HCT116 (cell line): ENCODE results near the gene ACSM6. TPM values are rescaled to one million over a fixed set of nuclear protein-coding genes. Genes with fewer than 3 reads are reported as not detected.
"Not testable (repeated sequence)": the region's sequence is repeated elsewhere in the genome, so short reads cannot be mapped to it uniquely, and the experiment has no call there.

ENCODE experiments used
- ATAC-seq: fragments of 200-7000 bp; cut with Tn5 transposase; 2 replicates; pipeline ENCODE4 v1.9.1; 2020; ENCODE audit warnings: mild to moderate bottlenecking, moderate library complexity
- BruUV-seq: library from RNA; stranded (reverse); fragments of 400-500 nt; replicated peaks from 2 replicates; lab custom pipeline; 2021; lab: Mats Ljungman, UMichigan
- CTCF ChIA-PET: fragments of 300-600 bp; sonication (Branson Sonifier 250); formaldehyde crosslinking; loops from one replicate; lab custom pipeline; 2021; ENCODE audit warnings: antibody characterized with exemption; lab: Charles Lee
- POLR2A ChIA-PET: fragments of 300-600, 350-600 bp; sonication (Branson Sonifier 250); formaldehyde crosslinking; loops from one replicate; lab custom pipeline; 2021; ENCODE audit warnings: antibody characterized with exemption; lab: Charles Lee
- RAD21 ChIA-PET, 2 experiments: fragments of 300-600 bp; sonication (Branson Sonifier 250); formaldehyde crosslinking; loops; one replicate each; lab custom pipeline; 2023; ENCODE audit warnings: low total read pairs in 2 of 2; ENCODE audit not compliant: uncharacterized antibody in 2 of 2, unreplicated experiment in 2 of 2, low non-redundant PET in 1 of 2; lab: Charles Lee
- DNase-seq: peaks from one replicate; pipeline ENCODE4 v3.0.0-alpha.2; 2010; ENCODE audit warnings: low read depth, low spot score
- H2AFZ ChIP-seq: fragments of 200-600 bp; shearing (Covaris generic), sonication (generic); 2 replicates; pipeline ENCODE4 v1.6.1; 2017; ENCODE audit warnings: low read depth, mixed run types, mixed read lengths, antibody characterized with exemption, low read length; ENCODE audit not compliant: poor library complexity, severe bottlenecking
- H3K27ac ChIP-seq: 2 replicates; pipeline ENCODE4 v1.5.1; 2012; ENCODE audit warnings: low read depth, low read length
- H3K27me3 ChIP-seq: fragments of 200-600 bp; sonication (generic); 2 replicates; pipeline ENCODE4 v1.6.1; 2016; ENCODE audit warnings: mixed run types, low read length, mixed read lengths; ENCODE audit not compliant: insufficient read depth
- H3K36me3 ChIP-seq, 2 experiments: fragments of 200-500 bp in 1 of 2; fragments of 200-600 bp in 1 of 2; sonication (Bioruptor generic) in 1 of 2; sonication (generic) in 1 of 2; 2 replicates each; pipeline versions ENCODE4 v1.5.1 to v1.6.1; 2014 to 2016; ENCODE audit warnings: low read length in 2 of 2, inconsistent platforms in 1 of 2, mixed read lengths in 1 of 2, mixed run types in 1 of 2; ENCODE audit not compliant: insufficient read depth in 2 of 2, control insufficient read depth in 1 of 2
- H3K4me1 ChIP-seq, 2 experiments: fragments of 200-600 bp in 1 of 2; sonication (generic) in 1 of 2; 2 replicates each; pipeline versions ENCODE4 v1.5.1 to v1.6.1; 2012 to 2017; ENCODE audit warnings: low read length in 2 of 2, inconsistent platforms in 1 of 2, mild to moderate bottlenecking in 1 of 2, mixed read lengths in 1 of 2, mixed run types in 1 of 2, moderate library complexity in 1 of 2; ENCODE audit not compliant: insufficient read depth in 2 of 2, control insufficient read depth in 1 of 2
- H3K4me2 ChIP-seq: fragments of 200-600 bp; sonication (generic); 2 replicates; pipeline ENCODE4 v1.6.1; 2017; ENCODE audit warnings: mixed run types, low read length, mixed read lengths
- H3K4me3 ChIP-seq, 2 experiments: fragments of 200-600 bp in 1 of 2; sonication (generic) in 1 of 2; replicated peaks in 1 of 2; 2 replicates each; pipeline ENCODE4 v1.5.1; 2011 to 2016; ENCODE audit warnings: low read length in 2 of 2, control low read depth in 1 of 2, low read depth in 1 of 2, mild to moderate bottlenecking in 1 of 2, mixed read lengths in 1 of 2, mixed run types in 1 of 2
- H3K79me2 ChIP-seq: fragments of 200-600 bp; sonication (generic); 2 replicates; pipeline ENCODE4 v1.6.1; 2017; ENCODE audit warnings: mild to moderate bottlenecking, mixed run types, low read length, moderate library complexity, mixed read lengths; ENCODE audit not compliant: insufficient read depth
- H3K9ac ChIP-seq: fragments of 200-600 bp; sonication (generic); 2 replicates; pipeline ENCODE4 v1.6.1; 2016; ENCODE audit warnings: low read length, mixed read lengths
- H3K9me2 ChIP-seq: fragments of 200-600 bp; sonication (generic), shearing (Covaris generic); 2 replicates; pipeline ENCODE4 v1.6.1; 2017; ENCODE audit warnings: mixed run types, mild to moderate bottlenecking, moderate library complexity; ENCODE audit not compliant: insufficient read depth
- H3K9me3 ChIP-seq, 2 experiments: fragments of 200-500 bp in 1 of 2; fragments of 200-600 bp in 1 of 2; sonication (Bioruptor generic) in 1 of 2; sonication (generic) in 1 of 2; 2 replicates each; pipeline ENCODE4 v1.6.1; 2014 to 2017; ENCODE audit warnings: low read length in 2 of 2, mixed read lengths in 2 of 2, inconsistent platforms in 1 of 2, low read depth in 1 of 2, mild to moderate bottlenecking in 1 of 2, mixed run types in 1 of 2, moderate library complexity in 1 of 2; ENCODE audit not compliant: control insufficient read depth in 1 of 2, insufficient read depth in 1 of 2
- H4K20me1 ChIP-seq: fragments of 200-600 bp; sonication (generic), shearing (Covaris generic); 2 replicates; pipeline ENCODE4 v1.6.1; 2017; ENCODE audit warnings: mixed run types, mild to moderate bottlenecking, moderate library complexity; ENCODE audit not compliant: insufficient read depth
- CTCF ChIP-seq, 3 experiments: fragments of 200-600 bp in 1 of 3; sonication (generic) in 1 of 3; IDR thresholded peaks in 2 of 3; conservative IDR thresholded peaks in 1 of 3; 2 replicates each; pipeline ENCODE4 v1.5.1; 2012 to 2017; ENCODE audit warnings: low read depth in 2 of 3, low read length in 2 of 3, antibody characterized with exemption in 1 of 3, borderline replicate concordance in 1 of 3, control low read depth in 1 of 3, mild to moderate bottlenecking in 1 of 3, mixed read lengths in 1 of 3, mixed run types in 1 of 3, moderate library complexity in 1 of 3; ENCODE audit not compliant: insufficient read depth in 1 of 3
- POLR2AphosphoS5 ChIP-seq: IDR thresholded peaks from 2 replicates; pipeline ENCODE4 v1.6.1; 2011; ENCODE audit warnings: mild to moderate bottlenecking, low read depth, low read length, moderate library complexity
- intact Hi-C: fragments of 100-400 bp; cut with micrococcal nuclease; formaldehyde crosslinking; loops from 2 replicates; pipeline ENCODE4 v1.10.0; 2022
- total RNA-seq: library from RNA; stranded (reverse); gene quantifications from one replicate; pipeline ENCODE4 v1.2.1, GENCODE V29; 2021; ENCODE audit not compliant: unreplicated experiment

Gene ACSM6
- total RNA-seq, 1 experiment from 2014 or later = not detected

DNA sequence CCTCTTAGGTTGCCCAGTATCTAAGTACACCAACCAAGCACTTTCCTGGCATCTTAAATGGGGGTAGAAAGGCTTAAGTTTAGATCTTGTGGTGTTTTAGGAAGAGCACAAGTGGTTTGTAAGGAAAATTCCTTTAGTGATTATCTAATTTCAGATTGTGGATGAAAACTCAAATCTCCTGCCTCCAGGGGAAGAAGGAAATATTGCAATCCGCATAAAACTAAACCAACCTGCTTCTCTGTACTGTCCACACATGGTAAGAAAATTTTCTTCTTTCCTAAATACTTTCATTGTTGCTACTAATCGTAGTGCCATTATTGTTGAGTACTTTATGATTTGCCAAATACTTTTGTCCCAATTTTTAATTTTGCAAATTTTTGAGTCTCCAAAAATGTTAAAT is 31.1 kb downstream of the ACSM6 start:
- H3K79me2 ChIP-seq = no peaks in the 10 kb centered on the region
- CTCF ChIA-PET = no interaction called here
- no TSS peak for BruUV-seq

DNA sequence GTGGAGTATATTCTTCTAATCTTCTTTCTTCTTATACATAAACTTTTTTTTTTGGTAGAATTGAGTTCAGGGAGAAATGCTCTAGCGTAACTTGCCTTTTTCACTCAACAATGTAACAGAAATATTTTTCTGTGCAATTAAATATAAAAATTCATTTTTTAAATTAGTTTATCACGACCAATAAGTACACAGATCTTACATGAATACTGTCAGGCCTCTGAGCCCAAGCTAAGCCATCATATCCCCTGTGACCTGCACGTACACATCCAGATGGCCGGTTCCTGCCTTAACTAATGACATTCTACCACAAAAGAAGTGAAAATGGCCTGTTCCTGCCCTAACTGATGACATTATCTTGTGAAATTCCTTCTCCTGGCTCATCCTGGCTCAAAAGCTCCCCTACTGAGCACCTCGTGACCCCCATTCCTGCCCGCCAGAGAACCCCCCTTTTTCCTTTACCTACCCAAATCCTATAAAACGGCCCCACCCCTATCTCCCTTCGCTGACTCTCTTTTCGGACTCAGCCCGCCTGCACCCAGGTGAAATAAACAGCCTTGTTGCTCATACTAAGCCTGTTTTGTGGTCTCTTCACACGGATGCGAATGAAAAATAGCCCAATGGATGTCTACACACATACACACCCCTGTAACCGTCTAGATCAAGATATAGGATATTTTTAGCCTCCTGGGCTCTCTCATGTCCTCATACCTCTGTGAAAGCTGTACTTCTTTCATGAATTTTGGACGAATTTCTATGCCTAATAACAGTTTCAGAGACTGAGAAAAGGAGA is 35.1 kb downstream of the ACSM6 start:
- peak overlapping the region; percentile 4 to 42 for H3K4me3 ChIP-seq
- BruUV-seq, H3K9me3 ChIP-seq, POLR2A ChIA-PET, H4K20me1 ChIP-seq, H3K27me3 ChIP-seq, H3K36me3 ChIP-seq, DNase-seq, H3K79me2 ChIP-seq, RAD21 ChIA-PET, intact Hi-C loops, H3K9me2 ChIP-seq: not testable (repeated sequence)
- CTCF ChIA-PET = interaction anchor here (1.6 kb wide), 1 partner anchor 13 kb away, joined by 4 read pairs; no protein-coding TSS in a partner anchor
- peak overlapping the region; percentile 55 for H3K9ac ChIP-seq
- H3K27ac ChIP-seq = peak overlapping the region; percentile 85
- peak overlapping the region; percentile 71 for H2AFZ ChIP-seq
- peak overlapping the region; percentile 70 for H3K4me2 ChIP-seq
- ATAC-seq = peak; percentile 81
- peaks cover 10 to 43% of the 10 kb centered on the region in 2 experiments for H3K4me1 ChIP-seq

More for the DNA sequence above, 31.1 kb downstream of the ACSM6 start:
- Histone ChIP-seq H3K36me3 (no peaks in the 10 kb centered on the region), H3K4me2 (no peak overlapping the region), H2AFZ (no peak overlapping the region), H3K4me1 (peaks cover 4 to 52% of the 10 kb centered on the region in 2 experiments), H4K20me1 (no peaks in the 10 kb centered on the region), H3K27ac (no peak overlapping the region), H3K4me3 (no peak overlapping the region), H3K9me3 (no peaks in the 10 kb centered on the region), H3K27me3 (no peaks in the 10 kb centered on the region), H3K9me2 (no peaks in the 10 kb centered on the region), H3K9ac (no peak overlapping the region)
- intact Hi-C loops = no loop called here
- ChIA-PET POLR2A (no interaction called here), RAD21 (no interaction called here)
- TF ChIP-seq POLR2AphosphoS5 = no peak
- TF ChIP-seq CTCF (IDR thresholded peaks at IDR 0.05 in 2 of 3, conservative IDR thresholded peaks at IDR 0.05 in 1 of 3; ENCODE audit: borderline replicate concordance in 1 of 3, insufficient read depth in 1 of 3, low read depth in 2 of 3, low read length in 2 of 3) = peak in 1 of 3 experiments; percentile 27; a peak in 2 of 6 replicates
- DNase-seq (no peak), ATAC-seq (no peak)
